ENCODE data around the gene HIVEP1. TPM values are rescaled to one million over a fixed set of nuclear protein-coding genes. Genes with fewer than 3 reads are reported as not detected.

HIVEP1 gene
- total RNA-seq, 4 donors from 2014 or later: 23.2 to 41.5 (median 32.6) TPM

- TF ChIP-seq CTCF (IDR thresholded peaks at IDR 0.05): no peak
- no peak for TF ChIP-seq POLR2A (IDR thresholded peaks at IDR 0.05)
- no peak overlapping the region for H3K4me3 ChIP-seq (ENCODE audit: low read depth, poor library complexity, severe bottlenecking)
- 93 to 100% methylated on average over 1 of the region's 1 CpG for WGBS, 2 donors
- DNase-seq (ENCODE audit: low spot score in 2 of 2): no peak
- intact Hi-C loops (cut with DNase I; ENCODE audit: low total_unique reads): no loop called here
Measured at GRCh38 chr6:12022481-12022880, 10.4 kb downstream of the HIVEP1 start.

GRCh38 chr6:12022953-12023388 is 10.9 kb downstream of the HIVEP1 start:
- intact Hi-C loops (cut with DNase I; ENCODE audit: low total_unique reads): no loop called here

GRCh38 chr6:12024216-12024615 is 12.1 kb downstream of the HIVEP1 start:
- intact Hi-C loops (cut with DNase I; ENCODE audit: low total_unique reads): no loop called here
- TF ChIP-seq CTCF (IDR thresholded peaks at IDR 0.05): no peak
- WGBS, 2 donors: 73 to 85% methylated on average over 2 of the region's 2 CpGs
- no peak for DNase-seq (ENCODE audit: low spot score in 2 of 2)
- no peak overlapping the region for H3K4me3 ChIP-seq (ENCODE audit: low read depth, poor library complexity, severe bottlenecking)

More at GRCh38 chr6:12022953-12023388, 10.9 kb downstream of the HIVEP1 start:
- TF ChIP-seq CTCF (IDR thresholded peaks at IDR 0.05) (no peak), POLR2A (IDR thresholded peaks at IDR 0.05) (no peak)
- 84 to 86% methylated on average over 7 of the region's 7 CpGs for WGBS, 2 donors
- H3K4me3 ChIP-seq (ENCODE audit: low read depth, poor library complexity, severe bottlenecking): no peak overlapping the region
- DNase-seq (ENCODE audit: low spot score in 2 of 2): no peak

- TF ChIP-seq CTCF (IDR thresholded peaks at IDR 0.05) (no peak), POLR2A (IDR thresholded peaks at IDR 0.05) (no peak)
- intact Hi-C loops (cut with DNase I; ENCODE audit: low total_unique reads): no loop called here
- DNase-seq (ENCODE audit: low spot score in 2 of 2): no peak
- WGBS, 2 donors: 97 to 99% methylated on average over 4 of the region's 4 CpGs
- no peak overlapping the region for H3K4me3 ChIP-seq (ENCODE audit: low read depth, poor library complexity, severe bottlenecking)
Measured at GRCh38 chr6:12024699-12025434, 12.8 kb downstream of the HIVEP1 start.

- no peak overlapping the region for H3K4me3 ChIP-seq (ENCODE audit: low read depth, poor library complexity, severe bottlenecking)
- 58 to 77% methylated on average over 4 of the region's 4 CpGs for WGBS, 2 donors
- intact Hi-C loops (cut with DNase I; ENCODE audit: low total_unique reads): no loop called here
- DNase-seq (ENCODE audit: low spot score in 2 of 2): no peak
- no peak for TF ChIP-seq POLR2A (IDR thresholded peaks at IDR 0.05)
- TF ChIP-seq CTCF (IDR thresholded peaks at IDR 0.05): no peak
Measured at GRCh38 chr6:12026120-12026519, 14.0 kb downstream of the HIVEP1 start.

- H3K4me3 ChIP-seq (ENCODE audit: low read depth, poor library complexity, severe bottlenecking): no peak overlapping the region
- WGBS, 2 donors: 98 to 100% methylated on average over 1 of the region's 1 CpG
- no peak for DNase-seq (ENCODE audit: low spot score in 2 of 2)
- intact Hi-C loops (cut with DNase I; ENCODE audit: low total_unique reads): no loop called here
- TF ChIP-seq CTCF (IDR thresholded peaks at IDR 0.05): no peak
- TF ChIP-seq POLR2A (IDR thresholded peaks at IDR 0.05): no peak
Measured at GRCh38 chr6:12026833-12027232, 14.7 kb downstream of the HIVEP1 start.
